ENCODE measurements around the gene CD70.
"Not testable (repeated sequence)": the region's sequence is repeated elsewhere in the genome, so short reads cannot be mapped to it uniquely, and the experiment has no call there.

Gene CD70

GRCh38 chr19:6586726-6587092 lies 4.2 kb downstream of the CD70 start:
- TF ChIP-seq ZNF8 (CRISPR knock-in tag; IDR thresholded peaks at IDR 0.05), result no peak

GRCh38 chr19:6586056-6586455 lies 4.9 kb downstream of the CD70 start:
- ATAC-seq, result no peak
- TF ChIP-seq TOX (CRISPR knock-in tag; IDR thresholded peaks at IDR 0.05; ENCODE audit: borderline replicate concordance) (no peak), ISL1 (CRISPR knock-in tag; IDR thresholded peaks at IDR 0.05) (no peak), ZNF8 (CRISPR knock-in tag; IDR thresholded peaks at IDR 0.05) (no peak), CSRNP3 (CRISPR knock-in tag; IDR thresholded peaks at IDR 0.05) (no peak)

More at GRCh38 chr19:6586726-6587092, 4.2 kb downstream of the CD70 start:
- ATAC-seq, result no peak

DNA sequence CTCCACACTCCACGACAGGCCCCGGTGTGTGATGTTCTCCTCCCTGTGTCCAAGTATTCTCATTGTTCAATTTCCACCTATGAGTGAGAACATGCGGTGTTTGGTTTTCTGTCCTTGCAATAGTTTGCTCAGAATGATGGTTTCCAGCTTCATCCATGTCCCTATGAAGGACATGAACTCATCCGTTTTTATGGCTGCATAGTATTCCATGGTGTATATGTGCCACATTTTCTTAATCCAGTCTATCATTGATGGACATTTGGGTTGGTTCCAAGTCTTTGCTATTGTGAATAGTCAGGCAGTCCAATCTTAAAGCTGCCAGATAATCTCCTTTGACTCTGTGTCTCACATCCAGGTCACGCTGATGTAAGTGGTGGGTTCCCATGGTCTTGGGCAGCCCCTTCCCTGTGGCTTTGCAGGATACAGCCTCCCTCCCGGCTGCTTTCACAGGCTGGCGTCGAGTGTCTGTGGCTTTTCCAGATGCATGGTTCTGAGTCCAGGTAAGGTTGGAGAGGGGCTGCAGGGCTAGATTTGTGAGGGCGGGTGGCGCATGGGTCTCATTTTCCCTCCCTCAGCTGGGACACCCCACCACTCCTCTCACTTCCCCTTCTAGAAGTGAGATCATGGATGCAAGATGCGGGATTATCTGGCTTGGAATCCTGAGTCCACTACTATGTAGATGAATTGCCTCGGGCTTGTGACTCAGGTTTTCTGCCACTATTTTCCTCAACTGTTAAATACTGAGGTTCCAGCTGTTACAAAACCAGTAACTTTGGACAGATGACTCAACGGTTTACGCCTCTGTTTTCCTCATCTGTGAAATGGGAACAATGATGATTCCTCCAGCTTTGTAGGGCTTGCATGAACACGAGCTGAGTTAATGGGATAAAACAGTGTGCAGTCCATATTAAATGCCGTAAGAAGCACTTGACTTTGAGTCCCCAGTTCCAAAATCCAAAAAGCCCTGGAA lies 8.2 kb downstream of the CD70 start:
- not testable (repeated sequence) for ATAC-seq

- ATAC-seq, result peak; percentile 31; the same call in 1 of the 3 replicates
- TF ChIP-seq RARB (CRISPR knock-in tag; IDR thresholded peaks at IDR 0.05) (no peak), ZFP30 (CRISPR knock-in tag; IDR thresholded peaks at IDR 0.05) (no peak), CSDC2 (CRISPR knock-in tag; IDR thresholded peaks at IDR 0.05) (no peak)
Observed at GRCh38 chr19:6580313-6580712, 10.6 kb downstream of the CD70 start.

DNA sequence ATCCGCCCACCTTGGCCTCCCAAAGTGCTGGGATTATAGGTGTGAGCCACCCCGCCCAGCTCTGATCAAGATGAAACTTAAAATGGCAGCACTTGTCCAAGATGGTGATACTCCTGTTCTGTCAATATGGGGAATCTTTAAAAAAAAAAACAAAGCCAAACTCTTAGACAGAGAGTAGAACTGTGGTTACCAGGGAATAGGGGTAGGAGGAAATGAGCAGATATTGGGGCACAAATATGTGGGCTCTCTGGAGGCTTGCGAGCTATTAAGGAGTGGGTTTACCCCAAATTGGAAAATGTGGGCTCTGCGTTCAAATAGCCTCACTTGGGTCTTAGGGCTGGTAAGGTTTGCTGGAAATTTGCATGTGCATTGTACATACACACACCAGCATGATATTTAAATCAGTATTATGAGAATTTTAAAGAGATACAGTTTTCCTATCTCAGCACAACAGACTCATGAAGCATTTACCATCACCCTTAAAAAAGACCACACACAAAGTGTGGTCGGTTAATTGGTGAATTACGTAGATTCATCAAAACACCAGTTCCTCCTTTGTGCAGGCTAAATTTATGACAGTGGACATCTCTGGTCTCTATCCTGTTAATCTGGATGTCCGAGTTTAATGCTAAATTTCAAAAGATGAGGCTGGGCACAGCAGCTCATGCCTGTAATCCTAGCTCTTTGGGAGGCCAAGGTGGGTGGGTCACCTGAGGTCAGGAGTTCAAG lies 11.3 kb downstream of the CD70 start:
- no peak for TF ChIP-seq ZNF70 (CRISPR knock-in tag; IDR thresholded peaks at IDR 0.05)
- no peak for TF ChIP-seq TCF4 (CRISPR knock-in tag; IDR thresholded peaks at IDR 0.05; ENCODE audit: borderline replicate concordance)
- TF ChIP-seq PPARA (CRISPR knock-in tag; IDR thresholded peaks at IDR 0.05; ENCODE audit: borderline replicate concordance), result no peak
- no peak for TF ChIP-seq ZNF8 (CRISPR knock-in tag; IDR thresholded peaks at IDR 0.05)
- TF ChIP-seq SNAI2 (CRISPR knock-in tag; IDR thresholded peaks at IDR 0.05), result no peak
- TF ChIP-seq OSR1 (CRISPR knock-in tag; IDR thresholded peaks at IDR 0.05), result no peak
- no peak for TF ChIP-seq CSRNP3 (CRISPR knock-in tag; IDR thresholded peaks at IDR 0.05)
- no peak for TF ChIP-seq CSDC2 (CRISPR knock-in tag; IDR thresholded peaks at IDR 0.05)
- TF ChIP-seq, protein P1, sequence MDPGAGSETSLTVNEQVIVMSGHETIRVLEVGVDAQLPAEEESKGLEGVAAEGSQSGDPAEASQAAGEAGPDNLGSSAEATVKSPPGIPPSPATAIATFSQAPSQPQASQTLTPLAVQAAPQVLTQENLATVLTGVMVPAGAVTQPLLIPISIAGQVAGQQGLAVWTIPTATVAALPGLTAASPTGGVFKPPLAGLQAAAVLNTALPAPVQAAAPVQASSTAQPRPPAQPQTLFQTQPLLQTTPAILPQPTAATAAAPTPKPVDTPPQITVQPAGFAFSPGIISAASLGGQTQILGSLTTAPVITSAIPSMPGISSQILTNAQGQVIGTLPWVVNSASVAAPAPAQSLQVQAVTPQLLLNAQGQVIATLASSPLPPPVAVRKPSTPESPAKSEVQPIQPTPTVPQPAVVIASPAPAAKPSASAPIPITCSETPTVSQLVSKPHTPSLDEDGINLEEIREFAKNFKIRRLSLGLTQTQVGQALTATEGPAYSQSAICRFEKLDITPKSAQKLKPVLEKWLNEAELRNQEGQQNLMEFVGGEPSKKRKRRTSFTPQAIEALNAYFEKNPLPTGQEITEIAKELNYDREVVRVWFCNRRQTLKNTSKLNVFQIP (CRISPR knock-in tag; IDR thresholded peaks at IDR 0.05; ENCODE audit: borderline replicate concordance, low read depth), result no peak
- no peak for TF ChIP-seq ZC3H10 (CRISPR knock-in tag; IDR thresholded peaks at IDR 0.05)
- ATAC-seq, result no peak

- ATAC-seq, result no peak
- TF ChIP-seq, protein P1 (CRISPR knock-in tag; IDR thresholded peaks at IDR 0.05; ENCODE audit: borderline replicate concordance, low read depth), result no peak
- no peak for TF ChIP-seq TOX (CRISPR knock-in tag; IDR thresholded peaks at IDR 0.05; ENCODE audit: borderline replicate concordance)
- no peak for TF ChIP-seq BACH2 (CRISPR knock-in tag; IDR thresholded peaks at IDR 0.05; ENCODE audit: borderline replicate concordance)
- TF ChIP-seq ZNF70 (CRISPR knock-in tag; IDR thresholded peaks at IDR 0.05), result no peak
- TF ChIP-seq CSRNP3 (CRISPR knock-in tag; IDR thresholded peaks at IDR 0.05), result no peak
- TF ChIP-seq SNAI2 (CRISPR knock-in tag; IDR thresholded peaks at IDR 0.05), result no peak
- TF ChIP-seq PPARA (CRISPR knock-in tag; IDR thresholded peaks at IDR 0.05; ENCODE audit: borderline replicate concordance), result no peak
- TF ChIP-seq CSDC2 (CRISPR knock-in tag; IDR thresholded peaks at IDR 0.05), result no peak
- TF ChIP-seq ZFP3 (CRISPR knock-in tag; IDR thresholded peaks at IDR 0.05), result no peak
- TF ChIP-seq ZNF565 (CRISPR knock-in tag; conservative IDR thresholded peaks at IDR 0.05; ENCODE audit: low read depth), result no peak
- no peak for TF ChIP-seq ISL1 (CRISPR knock-in tag; IDR thresholded peaks at IDR 0.05)
- TF ChIP-seq, protein P2, sequence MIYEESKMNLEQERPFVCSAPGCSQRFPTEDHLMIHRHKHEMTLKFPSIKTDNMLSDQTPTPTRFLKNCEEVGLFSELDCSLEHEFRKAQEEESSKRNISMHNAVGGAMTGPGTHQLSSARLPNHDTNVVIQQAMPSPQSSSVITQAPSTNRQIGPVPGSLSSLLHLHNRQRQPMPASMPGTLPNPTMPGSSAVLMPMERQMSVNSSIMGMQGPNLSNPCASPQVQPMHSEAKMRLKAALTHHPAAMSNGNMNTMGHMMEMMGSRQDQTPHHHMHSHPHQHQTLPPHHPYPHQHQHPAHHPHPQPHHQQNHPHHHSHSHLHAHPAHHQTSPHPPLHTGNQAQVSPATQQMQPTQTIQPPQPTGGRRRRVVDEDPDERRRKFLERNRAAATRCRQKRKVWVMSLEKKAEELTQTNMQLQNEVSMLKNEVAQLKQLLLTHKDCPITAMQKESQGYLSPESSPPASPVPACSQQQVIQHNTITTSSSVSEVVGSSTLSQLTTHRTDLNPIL (CRISPR knock-in tag; IDR thresholded peaks at IDR 0.05; ENCODE audit: low read depth), result no peak
Observed at GRCh38 chr19:6577476-6578125, 13.3 kb downstream of the CD70 start.

Measured in SK-N-SH treated with all-trans-retinoic acid at 6 μM for 48 hours (cell line).